ENCODE measurements around the gene BEGAIN.

Gene BEGAIN

GRCh38 chr14:100532906-100533655, 54.1 kb downstream of the BEGAIN start:
- Histone ChIP-seq H3K9ac (ENCODE audit: low read depth, low read length) (no peak overlapping the region), H3K27me3 (ENCODE audit: control insufficient read depth, insufficient read depth, low read length) (no peaks in the 10 kb centered on the region), H3K36me3 (ENCODE audit: control insufficient read depth, insufficient read depth, low read length) (no peaks in the 10 kb centered on the region), H3K4me3 (ENCODE audit: low read depth, low read length) (no peak overlapping the region), H3K9me3 (ENCODE audit: control insufficient read depth, insufficient read depth, low read length) (no peaks in the 10 kb centered on the region), H3K4me1 (ENCODE audit: control insufficient read depth, insufficient read depth, low read length) (no peaks in the 10 kb centered on the region)

- H3K4me3 ChIP-seq (ENCODE audit: low read depth, low read length) = no peak overlapping the region
- H3K36me3 ChIP-seq (ENCODE audit: control insufficient read depth, insufficient read depth, low read length) = no peaks in the 10 kb centered on the region
- no peaks in the 10 kb centered on the region for H3K4me1 ChIP-seq (ENCODE audit: control insufficient read depth, insufficient read depth, low read length)
- H3K27me3 ChIP-seq (ENCODE audit: control insufficient read depth, insufficient read depth, low read length) = no peaks in the 10 kb centered on the region
- H3K9me3 ChIP-seq (ENCODE audit: control insufficient read depth, insufficient read depth, low read length) = no peaks in the 10 kb centered on the region
- no peak overlapping the region for H3K9ac ChIP-seq (ENCODE audit: low read depth, low read length)
Observed at GRCh38 chr14:100532154-100532861, 54.9 kb downstream of the BEGAIN start.

- H3K4me3 ChIP-seq (ENCODE audit: low read depth, low read length) = no peak overlapping the region
- no peaks in the 10 kb centered on the region for H3K9me3 ChIP-seq (ENCODE audit: control insufficient read depth, insufficient read depth, low read length)
- H3K36me3 ChIP-seq (ENCODE audit: control insufficient read depth, insufficient read depth, low read length) = peaks cover 7% of the 10 kb centered on the region
- H3K4me1 ChIP-seq (ENCODE audit: control insufficient read depth, insufficient read depth, low read length) = no peaks in the 10 kb centered on the region
- no peak overlapping the region for H3K9ac ChIP-seq (ENCODE audit: low read depth, low read length)
- no peaks in the 10 kb centered on the region for H3K27me3 ChIP-seq (ENCODE audit: control insufficient read depth, insufficient read depth, low read length)
Observed at GRCh38 chr14:100531152-100532121, 55.8 kb downstream of the BEGAIN start.

- Histone ChIP-seq H3K9me3 (ENCODE audit: control insufficient read depth, insufficient read depth, low read length) (no peaks in the 10 kb centered on the region), H3K4me3 (ENCODE audit: low read depth, low read length) (no peak overlapping the region), H3K4me1 (ENCODE audit: control insufficient read depth, insufficient read depth, low read length) (no peaks in the 10 kb centered on the region), H3K27me3 (ENCODE audit: control insufficient read depth, insufficient read depth, low read length) (no peaks in the 10 kb centered on the region), H3K36me3 (ENCODE audit: control insufficient read depth, insufficient read depth, low read length) (peaks cover 7% of the 10 kb centered on the region), H3K9ac (ENCODE audit: low read depth, low read length) (no peak overlapping the region)
Observed at GRCh38 chr14:100530270-100531072, 56.7 kb downstream of the BEGAIN start.

GRCh38 chr14:100529561-100530031, 57.6 kb downstream of the BEGAIN start:
- Histone ChIP-seq H3K4me1 (ENCODE audit: control insufficient read depth, insufficient read depth, low read length) (no peaks in the 10 kb centered on the region), H3K4me3 (ENCODE audit: low read depth, low read length) (no peak overlapping the region), H3K27me3 (ENCODE audit: control insufficient read depth, insufficient read depth, low read length) (no peaks in the 10 kb centered on the region), H3K9me3 (ENCODE audit: control insufficient read depth, insufficient read depth, low read length) (no peaks in the 10 kb centered on the region), H3K36me3 (ENCODE audit: control insufficient read depth, insufficient read depth, low read length) (peaks cover 7% of the 10 kb centered on the region), H3K9ac (ENCODE audit: low read depth, low read length) (no peak overlapping the region)

- H3K36me3 ChIP-seq (ENCODE audit: control insufficient read depth, insufficient read depth, low read length) = peaks cover 7% of the 10 kb centered on the region
- no peaks in the 10 kb centered on the region for H3K9me3 ChIP-seq (ENCODE audit: control insufficient read depth, insufficient read depth, low read length)
- no peak overlapping the region for H3K4me3 ChIP-seq (ENCODE audit: low read depth, low read length)
- H3K4me1 ChIP-seq (ENCODE audit: control insufficient read depth, insufficient read depth, low read length) = no peaks in the 10 kb centered on the region
- H3K27me3 ChIP-seq (ENCODE audit: control insufficient read depth, insufficient read depth, low read length) = no peaks in the 10 kb centered on the region
- no peak overlapping the region for H3K9ac ChIP-seq (ENCODE audit: low read depth, low read length)
Observed at GRCh38 chr14:100528962-100529560, 58.2 kb downstream of the BEGAIN start.

- Histone ChIP-seq H3K9ac (ENCODE audit: low read depth, low read length) (no peak overlapping the region), H3K36me3 (ENCODE audit: control insufficient read depth, insufficient read depth, low read length) (peaks cover 7% of the 10 kb centered on the region), H3K9me3 (ENCODE audit: control insufficient read depth, insufficient read depth, low read length) (no peaks in the 10 kb centered on the region), H3K4me3 (ENCODE audit: low read depth, low read length) (no peak overlapping the region), H3K4me1 (ENCODE audit: control insufficient read depth, insufficient read depth, low read length) (no peaks in the 10 kb centered on the region), H3K27me3 (ENCODE audit: control insufficient read depth, insufficient read depth, low read length) (no peaks in the 10 kb centered on the region)
Observed at GRCh38 chr14:100526632-100527031, 60.6 kb downstream of the BEGAIN start.

- Histone ChIP-seq H3K9ac (ENCODE audit: low read depth, low read length) (no peak overlapping the region), H3K4me3 (ENCODE audit: low read depth, low read length) (no peak overlapping the region), H3K27me3 (ENCODE audit: control insufficient read depth, insufficient read depth, low read length) (no peaks in the 10 kb centered on the region), H3K9me3 (ENCODE audit: control insufficient read depth, insufficient read depth, low read length) (no peaks in the 10 kb centered on the region), H3K36me3 (ENCODE audit: control insufficient read depth, insufficient read depth, low read length) (peaks cover 7% of the 10 kb centered on the region), H3K4me1 (ENCODE audit: control insufficient read depth, insufficient read depth, low read length) (no peaks in the 10 kb centered on the region)
Observed at GRCh38 chr14:100526057-100526456, 61.2 kb downstream of the BEGAIN start.

GRCh38 chr14:100525615-100526014, 61.6 kb downstream of the BEGAIN start:
- H3K27me3 ChIP-seq (ENCODE audit: control insufficient read depth, insufficient read depth, low read length) = no peaks in the 10 kb centered on the region
- no peaks in the 10 kb centered on the region for H3K9me3 ChIP-seq (ENCODE audit: control insufficient read depth, insufficient read depth, low read length)
- H3K4me3 ChIP-seq (ENCODE audit: low read depth, low read length) = no peak overlapping the region
- no peak overlapping the region for H3K9ac ChIP-seq (ENCODE audit: low read depth, low read length)
- H3K4me1 ChIP-seq (ENCODE audit: control insufficient read depth, insufficient read depth, low read length) = no peaks in the 10 kb centered on the region
- H3K36me3 ChIP-seq (ENCODE audit: control insufficient read depth, insufficient read depth, low read length) = peaks cover 7% of the 10 kb centered on the region

- no peaks in the 10 kb centered on the region for H3K4me1 ChIP-seq (ENCODE audit: control insufficient read depth, insufficient read depth, low read length)
- H3K4me3 ChIP-seq (ENCODE audit: low read depth, low read length) = no peak overlapping the region
- no peak overlapping the region for H3K9ac ChIP-seq (ENCODE audit: low read depth, low read length)
- peaks cover 7% of the 10 kb centered on the region for H3K36me3 ChIP-seq (ENCODE audit: control insufficient read depth, insufficient read depth, low read length)
- H3K9me3 ChIP-seq (ENCODE audit: control insufficient read depth, insufficient read depth, low read length) = no peaks in the 10 kb centered on the region
- H3K27me3 ChIP-seq (ENCODE audit: control insufficient read depth, insufficient read depth, low read length) = no peaks in the 10 kb centered on the region
Observed at GRCh38 chr14:100524933-100525243, 62.3 kb downstream of the BEGAIN start.

Measured in iPS-15b (cell line).